ENCODE data around the gene SNAP23. TPM values are rescaled to one million over a fixed set of nuclear protein-coding genes. Genes with fewer than 3 reads are reported as not detected.
"Not testable (repeated sequence)": the region's sequence is repeated elsewhere in the genome, so short reads cannot be mapped to it uniquely, and the experiment has no call there.

Gene SNAP23
- total RNA-seq, 1 donor from 2014 or later = 84.5 TPM

GRCh38 chr15:42556550-42557207 lies 61.2 kb downstream of the SNAP23 start:
- H3K27ac Mint-ChIP-seq; H3K27me3 Mint-ChIP-seq; H3K9me3 Mint-ChIP-seq; H3K4me3 Mint-ChIP-seq; intact Hi-C loops (cut with micrococcal nuclease); DNase-seq: not testable (repeated sequence)
- Mint-ChIP-seq H3K4me1 (peaks cover 13% of the 10 kb centered on the region), H3K36me3 (ENCODE audit: low read depth) (peaks cover 32% of the 10 kb centered on the region)

GRCh38 chr15:42558739-42559138 lies 63.3 kb downstream of the SNAP23 start:
- intact Hi-C loops (cut with micrococcal nuclease) = no loop called here
- H3K27me3 Mint-ChIP-seq = no peaks in the 10 kb centered on the region
- H3K27ac Mint-ChIP-seq = no peak overlapping the region

DNA sequence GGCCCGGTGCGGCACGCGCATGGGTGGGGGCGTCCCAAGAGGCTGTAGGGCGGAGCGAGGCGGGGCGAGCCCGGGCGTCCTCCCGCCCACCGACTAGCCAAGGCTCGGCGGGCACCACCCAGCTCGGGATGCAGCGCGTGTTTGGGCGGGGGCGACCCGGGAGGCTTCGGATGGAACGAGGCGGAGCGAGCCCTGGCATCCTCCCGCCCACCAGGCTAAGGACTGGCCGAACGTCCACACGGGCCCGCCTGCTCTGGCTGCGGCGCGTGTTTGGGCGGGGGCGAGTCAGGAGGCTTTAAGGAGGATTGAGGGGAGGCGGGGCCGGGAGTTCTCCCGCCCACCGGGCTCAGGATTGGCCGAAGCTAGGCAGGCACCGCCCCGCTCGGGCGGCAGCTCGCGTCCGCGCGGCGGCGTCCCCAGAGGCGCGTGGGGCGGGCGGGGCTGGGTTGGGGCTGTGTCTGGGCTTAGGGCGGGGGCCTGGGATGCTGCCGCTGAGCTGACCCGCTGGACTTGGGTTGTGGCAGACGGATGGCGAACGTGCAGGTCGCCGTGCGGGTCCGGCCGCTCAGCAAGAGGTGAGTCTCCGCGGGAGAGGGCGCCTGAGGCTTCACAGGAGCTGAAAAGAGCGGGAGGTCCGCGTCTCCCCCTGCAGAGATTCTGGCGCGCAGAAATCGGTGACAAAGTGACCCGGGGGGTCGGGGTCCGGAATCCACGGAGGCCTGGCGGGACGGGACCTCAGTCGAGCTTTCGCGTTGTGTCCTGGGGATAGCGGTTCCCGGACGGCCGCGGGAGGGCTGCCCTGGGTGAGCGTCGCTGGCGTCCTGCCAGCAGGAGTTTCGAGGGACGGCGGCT lies 80.0 kb downstream of the SNAP23 start, which contains the start of gene STARD9:
Gene STARD9, plus strand, starts transcription at position 419 of the 852 bp plus-strand sequence. Its CDS starts 110 bp downstream, at position 529.
- H3K27me3 Mint-ChIP-seq = peaks cover 25% of the 10 kb centered on the region
- peak within 1 kb of the TSS; percentile 82 for H3K27ac Mint-ChIP-seq
- H3K36me3 Mint-ChIP-seq (ENCODE audit: low read depth) = peaks cover 8% of the 10 kb centered on the region
- DNase-seq = peak; percentile 99
- no peaks in the 10 kb centered on the region for H3K9me3 Mint-ChIP-seq
- intact Hi-C loops (cut with micrococcal nuclease) = loop anchor here (1.0 to 10.0 kb wide), 4 partner anchors 27 to 349 kb away; partner anchors contain the start of genes HAUS2, LRRC57 and TTBK2
- peak within 1 kb of the TSS; percentile 93 for H3K4me3 Mint-ChIP-seq
- H3K4me1 Mint-ChIP-seq = peaks cover 26% of the 10 kb centered on the region

More at GRCh38 chr15:42558739-42559138, 63.3 kb downstream of the SNAP23 start:
- Mint-ChIP-seq H3K36me3 (ENCODE audit: low read depth) (peaks cover 36% of the 10 kb centered on the region), H3K9me3 (no peaks in the 10 kb centered on the region), H3K4me1 (peaks cover 5% of the 10 kb centered on the region), H3K4me3 (no peak overlapping the region)
- no peak for DNase-seq

DNA sequence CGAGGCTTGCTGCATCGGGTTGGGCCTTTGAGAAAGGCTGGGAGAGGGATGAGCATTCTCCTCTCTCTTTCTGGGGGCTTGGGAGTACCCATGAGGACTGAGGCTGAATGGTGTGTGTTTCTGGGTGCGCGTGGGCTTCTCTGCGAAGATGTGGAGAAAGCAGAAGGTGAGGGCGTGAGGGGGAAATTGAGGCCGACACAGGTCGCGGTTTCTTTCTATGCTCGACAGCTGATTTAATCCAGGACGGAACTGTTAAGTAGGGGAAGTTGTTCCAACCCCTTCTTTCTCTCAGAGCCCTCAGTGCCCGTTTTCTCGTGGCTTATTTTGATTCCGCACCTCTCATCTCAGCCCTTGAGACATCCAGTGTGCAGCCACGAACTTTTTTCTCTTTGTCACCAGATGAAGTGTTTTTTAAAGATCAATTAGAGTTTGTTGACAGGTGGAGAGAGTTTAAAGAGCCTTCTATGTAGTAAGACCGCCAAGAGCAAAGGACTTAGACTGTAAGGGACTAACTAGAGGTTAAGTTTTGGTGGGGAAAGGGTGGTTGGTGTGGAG lies 80.7 kb downstream of the SNAP23 start:
- no peaks in the 10 kb centered on the region for H3K9me3 Mint-ChIP-seq
- H3K27me3 Mint-ChIP-seq = peaks cover 29% of the 10 kb centered on the region
- intact Hi-C loops (cut with micrococcal nuclease) = loop anchor here (1.0 to 10.0 kb wide), 2 partner anchors 74 to 349 kb away; partner anchors contain the start of gene TTBK2
- H3K36me3 Mint-ChIP-seq (ENCODE audit: low read depth) = peaks cover 8% of the 10 kb centered on the region
- H3K4me1 Mint-ChIP-seq = peaks cover 31% of the 10 kb centered on the region
- H3K4me3 Mint-ChIP-seq = peak overlapping the region; percentile 93
- no peak for DNase-seq
- peak overlapping the region; percentile 82 for H3K27ac Mint-ChIP-seq

GRCh38 chr15:42576776-42577175 lies 81.3 kb downstream of the SNAP23 start:
- no peak for DNase-seq
- Mint-ChIP-seq H3K27ac (no peak overlapping the region), H3K4me1 (peaks cover 35% of the 10 kb centered on the region), H3K4me3 (peak overlapping the region; percentile 93), H3K9me3 (no peaks in the 10 kb centered on the region), H3K27me3 (peaks cover 29% of the 10 kb centered on the region), H3K36me3 (ENCODE audit: low read depth) (peaks cover 7% of the 10 kb centered on the region)
- intact Hi-C loops (cut with micrococcal nuclease) = loop anchor here (1.0 to 10.0 kb wide), 2 partner anchors 74 to 348 kb away; partner anchors contain the start of gene TTBK2

GRCh38 chr15:42577514-42578031 lies 82.1 kb downstream of the SNAP23 start:
- Mint-ChIP-seq H3K27ac (no peak overlapping the region), H3K27me3 (peaks cover 29% of the 10 kb centered on the region), H3K9me3 (no peaks in the 10 kb centered on the region), H3K4me1 (peaks cover 43% of the 10 kb centered on the region), H3K4me3 (peak overlapping the region; percentile 36), H3K36me3 (ENCODE audit: low read depth) (peaks cover 6% of the 10 kb centered on the region)
- DNase-seq = no peak
- intact Hi-C loops (cut with micrococcal nuclease) = loop anchor here (10.0 kb wide), 1 partner anchor 347 kb away; the partner anchor contains the start of gene TTBK2

DNA sequence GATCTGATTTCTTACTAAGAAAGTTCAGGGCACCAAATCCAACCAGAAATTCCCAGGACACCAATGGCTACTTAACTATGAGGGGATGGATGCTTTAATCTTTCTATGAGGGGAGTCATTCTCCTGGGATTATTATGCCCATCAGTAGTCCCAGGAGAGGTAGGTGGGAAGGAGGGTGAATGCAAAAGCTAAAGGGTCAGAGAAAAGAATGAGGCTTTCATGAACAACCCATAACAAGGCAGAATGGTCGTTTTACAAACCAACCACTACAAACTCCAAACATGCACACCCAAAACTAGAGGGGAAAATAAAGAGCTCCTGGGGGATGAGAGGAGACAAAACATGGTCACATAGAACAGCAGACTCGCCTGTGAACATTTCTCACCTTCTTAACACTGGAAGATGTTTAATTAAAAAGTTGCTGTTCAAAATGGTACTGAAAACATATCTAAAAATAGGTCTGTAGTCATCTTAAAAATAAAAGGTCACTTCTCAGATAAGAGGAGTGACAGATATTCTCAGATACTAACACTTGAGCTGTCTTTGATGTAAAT lies 83.6 kb downstream of the SNAP23 start:
- H3K36me3 Mint-ChIP-seq (ENCODE audit: low read depth) = peaks cover 6% of the 10 kb centered on the region
- no peaks in the 10 kb centered on the region for H3K9me3 Mint-ChIP-seq
- no peak overlapping the region for H3K27ac Mint-ChIP-seq
- H3K27me3 Mint-ChIP-seq = peaks cover 29% of the 10 kb centered on the region
- DNase-seq = no peak
- no peak overlapping the region for H3K4me3 Mint-ChIP-seq
- H3K4me1 Mint-ChIP-seq = peaks cover 44% of the 10 kb centered on the region
- intact Hi-C loops (cut with micrococcal nuclease) = loop anchor here (10.0 kb wide), 1 partner anchor 346 kb away; the partner anchor contains the start of gene TTBK2

DNA sequence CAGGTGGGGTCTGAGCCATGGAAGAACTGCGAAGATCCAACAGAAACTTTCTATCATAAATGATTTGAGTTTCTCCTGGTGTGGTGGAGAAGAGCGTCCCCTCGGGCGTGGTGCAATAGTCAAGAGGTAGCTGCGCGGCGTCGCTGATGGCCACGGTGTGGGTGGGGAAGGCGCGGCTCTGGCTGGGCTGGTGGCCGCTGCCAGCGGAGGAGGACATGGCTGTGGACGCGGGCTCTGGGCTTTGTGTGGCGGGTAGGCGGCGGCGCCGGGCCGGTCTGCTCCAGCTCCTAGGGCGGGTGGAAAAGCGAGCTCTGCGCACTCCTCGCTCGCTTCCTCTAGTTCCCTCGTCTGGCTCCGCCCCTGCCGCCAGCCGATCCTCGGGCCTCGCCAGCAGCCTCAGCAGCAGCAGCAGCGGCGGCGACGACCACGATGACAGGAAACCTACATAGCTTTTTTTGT lies 85.9 kb downstream of the SNAP23 start:
- Mint-ChIP-seq H3K27ac (peak overlapping the region; percentile 58), H3K36me3 (ENCODE audit: low read depth) (peaks cover 8% of the 10 kb centered on the region), H3K9me3 (no peaks in the 10 kb centered on the region), H3K27me3 (peaks cover 28% of the 10 kb centered on the region), H3K4me3 (peak overlapping the region; percentile 82), H3K4me1 (peaks cover 39% of the 10 kb centered on the region)
- intact Hi-C loops (cut with micrococcal nuclease) = no loop called here
- peak; percentile 95 for DNase-seq

Other genes with a start within 250 kb of the SNAP23 start
- 15.0 and 17.6 TPM in 2 replicates for gene GANC, start 222.4 kb upstream of the SNAP23 start, total RNA-seq
- gene TMEM87A, start 222.2 kb upstream of the SNAP23 start, total RNA-seq = 37.1 and 39.1 TPM in 2 replicates
- 1.3 and 2.3 TPM in 2 replicates for gene CAPN3, start 136.1 kb upstream of the SNAP23 start, total RNA-seq
- gene ZNF106, start 4.5 kb upstream of the SNAP23 start, total RNA-seq = 62.1 and 66.3 TPM in 2 replicates
- 19.0 and 21.1 TPM in 2 replicates for gene LRRC57, start 53.2 kb downstream of the SNAP23 start, total RNA-seq
- gene HAUS2, start 53.2 kb downstream of the SNAP23 start, total RNA-seq = 41.1 and 48.0 TPM in 2 replicates
- 7.2 and 8.8 TPM in 2 replicates for gene STARD9, start 80.0 kb downstream of the SNAP23 start, total RNA-seq
- gene CDAN1, start 241.5 kb downstream of the SNAP23 start, total RNA-seq = 22.9 and 29.7 TPM in 2 replicates